ENCODE measurements around the gene HIBADH. TPM values are rescaled to one million over a fixed set of nuclear protein-coding genes. Genes with fewer than 3 reads are reported as not detected.

HIBADH gene
- total and polyA plus RNA-seq, 10 of the 15 experiments (the other 5 are each of a cell fraction or from before 2014, with no cell fraction given): 8.7 to 36.1 (median 18.6) TPM

DNA sequence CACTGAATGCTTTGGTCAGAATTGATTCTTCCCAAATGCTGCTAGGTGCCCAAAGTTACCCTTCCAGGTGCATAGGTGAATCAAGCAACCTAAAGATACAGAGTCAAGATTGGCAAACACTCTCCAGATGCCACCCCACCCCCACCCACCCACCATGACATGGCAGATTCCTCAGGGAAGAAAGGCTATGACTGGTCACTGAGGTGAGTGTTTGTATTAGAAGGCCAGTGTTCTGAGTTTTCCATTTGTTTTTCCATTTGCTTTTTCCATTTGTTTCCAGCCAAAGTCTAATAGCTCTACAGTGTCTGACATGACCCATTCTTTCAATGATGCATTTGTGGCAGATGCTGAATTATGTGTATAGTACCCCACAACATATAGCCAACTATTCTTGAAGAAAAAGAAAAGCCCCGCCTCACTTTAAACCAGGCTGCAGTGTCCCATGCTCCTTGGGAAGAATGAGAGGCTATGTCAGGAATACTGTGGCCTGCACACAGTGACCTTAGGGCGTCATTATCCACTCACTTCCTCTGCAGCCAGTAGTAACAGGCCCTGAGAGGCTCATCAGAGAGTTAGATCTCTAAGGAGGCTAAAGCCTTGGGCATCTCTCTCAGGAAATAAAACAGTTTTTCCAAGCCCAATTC is 16.1 kb upstream of the HIBADH start:
- no peaks in the 10 kb centered on the region for H3K27me3 ChIP-seq (replicated peaks in 1 of 2; ENCODE audit: control insufficient read depth in 2 of 2, insufficient read depth in 2 of 2, low read length in 1 of 2)
- no peak overlapping the region for H3K4me3 ChIP-seq
- no peak for FAIRE-seq
- H4K20me1 ChIP-seq (ENCODE audit: control insufficient read depth, insufficient read depth): no peaks in the 10 kb centered on the region
- ChIA-PET POLR2A (no interaction called here), RAD21 (ENCODE audit: unreplicated experiment) (interaction anchor here (0.9 kb wide), 1 partner anchor 1004 kb away, joined by 3 read pairs; no protein-coding TSS in a partner anchor), CTCF (interaction anchor here (1.6 kb wide), 1 partner anchor 16 kb away, joined by 3 read pairs; the partner anchor contains the start of gene HIBADH), SMC1A (ENCODE audit: uncharacterized antibody, unreplicated experiment) (no interaction called here)
- no peaks in the 10 kb centered on the region for H3K36me3 ChIP-seq (ENCODE audit: control insufficient read depth in 2 of 2, insufficient read depth in 2 of 2, low read length in 1 of 2)
- ATAC-seq: no peak
- H3K4me2 ChIP-seq (ENCODE audit: control insufficient read depth, insufficient read depth): no peak overlapping the region
- BruUV-seq (replicated peaks): no TSS peak
- intact Hi-C loops (cut with micrococcal nuclease; ENCODE audit: unreplicated experiment): no loop called here
- no peak overlapping the region for H2AFZ ChIP-seq (ENCODE audit: control insufficient read depth, low read depth, low read length)
- no peak overlapping the region for H3K9ac ChIP-seq (ENCODE audit: control insufficient read depth, insufficient read depth, low read length)
- no peaks in the 10 kb centered on the region for H3K4me1 ChIP-seq (ENCODE audit: control insufficient read depth, insufficient read depth, low read length)
- H3K27ac ChIP-seq (ENCODE audit: control insufficient read depth, insufficient read depth): no peak overlapping the region
- in situ Hi-C loops (cut with MboI): no loop called here
- no peak for DNase-seq (ENCODE audit: low read depth, low spot score)
- 20% methylated on average over 2 of the region's 2 CpGs for WGBS (ENCODE audit: insufficient coverage, insufficient replicate concordance, low lambda C conversion rate, missing lambda C conversion rate)
- TF ChIP-seq NFXL1 (IDR thresholded peaks at IDR 0.05; ENCODE audit: borderline replicate concordance) (no peak), JUNB (IDR thresholded peaks at IDR 0.05) (no peak), SREBF2 (IDR thresholded peaks at IDR 0.05; ENCODE audit: low read length) (no peak), CBX5 (IDR thresholded peaks at IDR 0.05; ENCODE audit: low read depth) (no peak), RELA (IDR thresholded peaks at IDR 0.05; ENCODE audit: borderline replicate concordance, partially characterized antibody) (no peak), POLR2A (IDR thresholded peaks at IDR 0.05; ENCODE audit: low read depth, low read length) (no peak), BRCA1 (IDR thresholded peaks at IDR 0.05; ENCODE audit: low read depth, low read length) (no peak), SPI1 (IDR thresholded peaks at IDR 0.05; ENCODE audit: borderline replicate concordance, insufficient read depth, low read depth, low read length) (no peak), CTCF (IDR thresholded peaks at IDR 0.05 in 2 of 3, conservative IDR thresholded peaks at IDR 0.05 in 1 of 3; ENCODE audit: control insufficient read depth in 2 of 3, extremely low read depth in 1 of 3, insufficient read depth in 1 of 3, low read depth in 3 of 3, low read length in 3 of 3) (no peak), SMARCA5 (IDR thresholded peaks at IDR 0.05) (no peak), IKZF2 (IDR thresholded peaks at IDR 0.05) (no peak), SMAD1 (IDR thresholded peaks at IDR 0.05; ENCODE audit: low read depth, partially characterized antibody) (no peak)
- TF ChIP-seq, protein P1, sequence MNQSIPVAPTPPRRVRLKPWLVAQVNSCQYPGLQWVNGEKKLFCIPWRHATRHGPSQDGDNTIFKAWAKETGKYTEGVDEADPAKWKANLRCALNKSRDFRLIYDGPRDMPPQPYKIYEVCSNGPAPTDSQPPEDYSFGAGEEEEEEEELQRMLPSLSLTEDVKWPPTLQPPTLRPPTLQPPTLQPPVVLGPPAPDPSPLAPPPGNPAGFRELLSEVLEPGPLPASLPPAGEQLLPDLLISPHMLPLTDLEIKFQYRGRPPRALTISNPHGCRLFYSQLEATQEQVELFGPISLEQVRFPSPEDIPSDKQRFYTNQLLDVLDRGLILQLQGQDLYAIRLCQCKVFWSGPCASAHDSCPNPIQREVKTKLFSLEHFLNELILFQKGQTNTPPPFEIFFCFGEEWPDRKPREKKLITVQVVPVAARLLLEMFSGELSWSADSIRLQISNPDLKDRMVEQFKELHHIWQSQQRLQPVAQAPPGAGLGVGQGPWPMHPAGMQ (IDR thresholded peaks at IDR 0.05; ENCODE audit: borderline replicate concordance): no peak
- TF ChIP-seq, protein P2, sequence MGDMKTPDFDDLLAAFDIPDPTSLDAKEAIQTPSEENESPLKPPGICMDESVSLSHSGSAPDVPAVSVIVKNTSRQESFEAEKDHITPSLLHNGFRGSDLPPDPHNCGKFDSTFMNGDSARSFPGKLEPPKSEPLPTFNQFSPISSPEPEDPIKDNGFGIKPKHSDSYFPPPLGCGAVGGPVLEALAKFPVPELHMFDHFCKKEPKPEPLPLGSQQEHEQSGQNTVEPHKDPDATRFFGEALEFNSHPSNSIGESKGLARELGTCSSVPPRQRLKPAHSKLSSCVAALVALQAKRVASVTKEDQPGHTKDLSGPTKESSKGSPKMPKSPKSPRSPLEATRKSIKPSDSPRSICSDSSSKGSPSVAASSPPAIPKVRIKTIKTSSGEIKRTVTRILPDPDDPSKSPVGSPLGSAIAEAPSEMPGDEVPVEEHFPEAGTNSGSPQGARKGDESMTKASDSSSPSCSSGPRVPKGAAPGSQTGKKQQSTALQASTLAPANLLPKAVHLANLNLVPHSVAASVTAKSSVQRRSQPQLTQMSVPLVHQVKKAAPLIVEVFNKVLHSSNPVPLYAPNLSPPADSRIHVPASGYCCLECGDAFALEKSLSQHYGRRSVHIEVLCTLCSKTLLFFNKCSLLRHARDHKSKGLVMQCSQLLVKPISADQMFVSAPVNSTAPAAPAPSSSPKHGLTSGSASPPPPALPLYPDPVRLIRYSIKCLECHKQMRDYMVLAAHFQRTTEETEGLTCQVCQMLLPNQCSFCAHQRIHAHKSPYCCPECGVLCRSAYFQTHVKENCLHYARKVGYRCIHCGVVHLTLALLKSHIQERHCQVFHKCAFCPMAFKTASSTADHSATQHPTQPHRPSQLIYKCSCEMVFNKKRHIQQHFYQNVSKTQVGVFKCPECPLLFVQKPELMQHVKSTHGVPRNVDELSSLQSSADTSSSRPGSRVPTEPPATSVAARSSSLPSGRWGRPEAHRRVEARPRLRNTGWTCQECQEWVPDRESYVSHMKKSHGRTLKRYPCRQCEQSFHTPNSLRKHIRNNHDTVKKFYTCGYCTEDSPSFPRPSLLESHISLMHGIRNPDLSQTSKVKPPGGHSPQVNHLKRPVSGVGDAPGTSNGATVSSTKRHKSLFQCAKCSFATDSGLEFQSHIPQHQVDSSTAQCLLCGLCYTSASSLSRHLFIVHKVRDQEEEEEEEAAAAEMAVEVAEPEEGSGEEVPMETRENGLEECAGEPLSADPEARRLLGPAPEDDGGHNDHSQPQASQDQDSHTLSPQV (IDR thresholded peaks at IDR 0.05): no peak
- H3K79me2 ChIP-seq (ENCODE audit: control insufficient read depth, insufficient read depth, low read length): no peaks in the 10 kb centered on the region
- H3K9me3 ChIP-seq (replicated peaks; ENCODE audit: control insufficient read depth, insufficient read depth, low read length): no peaks in the 10 kb centered on the region
